ENCODE measurements around the gene SNAI3. TPM values are rescaled to one million over a fixed set of nuclear protein-coding genes. Genes with fewer than 3 reads are reported as not detected.

The SNAI3 gene
- total RNA-seq, 1 donor from 2014 or later = 6.1 TPM

- peak; percentile 90 for ATAC-seq
- Histone ChIP-seq H3K27me3 (ENCODE audit: low read depth) (no peaks in the 10 kb centered on the region), H3K9me3 (no peaks in the 10 kb centered on the region), H3K4me3 (peak within 1 kb of the TSS; percentile 100), H3K4me1 (peaks cover 51% of the 10 kb centered on the region), H3K27ac (peak within 1 kb of the TSS; percentile 89), H3K36me3 (peaks cover 5% of the 10 kb centered on the region)
- DNase-seq = peak; percentile 95
- intact Hi-C loops (cut with DNase I) = no loop called here
- no peak for TF ChIP-seq CTCF (IDR thresholded peaks at IDR 0.05)
Observed at GRCh38 chr16:88706229-88706964, 20.1 kb upstream of the SNAI3 start, which contains the start of the genes CTU2 and RNF166. Gene CTU2 (plus strand): TSS chr16:88706503. CDS start chr16:88706531, 28 bp downstream. Gene RNF166 (minus strand): TSS chr16:88706408. CDS start chr16:88706325, 83 bp downstream.

GRCh38 chr16:88705801-88706228 lies 19.5 kb upstream of the SNAI3 start:
- peak overlapping the region; percentile 100 for H3K4me3 ChIP-seq
- ATAC-seq (peak; percentile 0 to 5), DNase-seq (no peak)
- peak overlapping the region; percentile 89 for H3K27ac ChIP-seq
- peaks cover 57% of the 10 kb centered on the region for H3K4me1 ChIP-seq
- intact Hi-C loops (cut with DNase I) = no loop called here
- no peak for TF ChIP-seq CTCF (IDR thresholded peaks at IDR 0.05)
- H3K27me3 ChIP-seq (ENCODE audit: low read depth) = no peaks in the 10 kb centered on the region
- H3K9me3 ChIP-seq = no peaks in the 10 kb centered on the region
- H3K36me3 ChIP-seq = peaks cover 5% of the 10 kb centered on the region

DNA sequence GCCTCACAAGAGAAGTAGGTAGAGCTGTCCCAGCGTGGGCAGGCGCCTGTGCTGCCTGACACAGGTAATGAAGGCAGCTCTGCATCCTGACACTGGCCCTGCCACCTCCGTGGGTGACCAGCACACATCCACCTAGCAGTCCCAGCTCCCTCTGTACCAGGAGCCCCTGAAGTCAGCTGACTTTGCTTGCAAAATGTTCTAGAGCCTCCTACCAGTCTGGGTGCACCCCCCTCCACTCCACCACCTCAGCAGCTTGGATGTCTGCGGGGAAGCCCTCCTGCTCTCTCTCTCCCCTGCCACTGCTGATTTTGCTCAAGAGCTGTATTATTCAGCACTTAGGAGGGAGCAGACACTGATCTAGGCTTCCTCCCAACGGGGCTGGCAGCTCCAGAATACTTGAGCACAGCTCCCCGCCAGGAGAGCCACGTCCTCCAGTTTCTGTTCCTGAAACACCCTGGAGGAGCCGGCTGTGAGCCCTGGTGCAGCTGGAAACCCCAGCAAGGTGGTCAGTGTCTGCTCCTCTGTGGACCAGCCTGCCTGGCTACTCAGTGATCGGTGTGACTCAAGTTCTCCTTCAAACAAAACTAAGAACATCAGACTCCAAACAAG lies 18.9 kb upstream of the SNAI3 start:
- Histone ChIP-seq H3K27ac (peak overlapping the region; percentile 89), H3K27me3 (ENCODE audit: low read depth) (no peaks in the 10 kb centered on the region), H3K9me3 (no peaks in the 10 kb centered on the region), H3K4me3 (peak overlapping the region; percentile 100), H3K4me1 (peaks cover 63% of the 10 kb centered on the region), H3K36me3 (peaks cover 9% of the 10 kb centered on the region)
- TF ChIP-seq CTCF (IDR thresholded peaks at IDR 0.05) = no peak
- ATAC-seq (no peak), DNase-seq (peak; percentile 69)
- intact Hi-C loops (cut with DNase I) = no loop called here

- Histone ChIP-seq H3K27me3 (ENCODE audit: low read depth) (no peaks in the 10 kb centered on the region), H3K4me1 (peaks cover 73% of the 10 kb centered on the region), H3K27ac (peak overlapping the region; percentile 89), H3K9me3 (no peaks in the 10 kb centered on the region), H3K4me3 (peak overlapping the region; percentile 100), H3K36me3 (peaks cover 23% of the 10 kb centered on the region)
- DNase-seq (peak; percentile 90), ATAC-seq (peak; percentile 16 to 42)
- intact Hi-C loops (cut with DNase I) = no loop called here
- no peak for TF ChIP-seq CTCF (IDR thresholded peaks at IDR 0.05)
Observed at GRCh38 chr16:88703486-88704309, 17.4 kb upstream of the SNAI3 start.
